GM23338 (cell line): ENCODE data around the gene PWP2.

Experiments used
- CTCF ChIP-seq, 2 experiments: fragments of 200-600 bp in 1 of 2; sonication (generic) in 1 of 2; conservative IDR thresholded peaks; 2 replicates each; pipeline versions ENCODE4 v1.5.1 to v1.6.1; 2016 to 2017; ENCODE audit warnings: antibody characterized with exemption in 2 of 2, low read depth in 2 of 2, mild to moderate bottlenecking in 2 of 2, moderate library complexity in 1 of 2
- EZH2 ChIP-seq: fragments of 200-600 bp; sonication (generic); IDR thresholded peaks from one replicate; pipeline ENCODE4 v1.8.0; 2017; ENCODE audit warnings: antibody characterized with exemption, mild to moderate bottlenecking, low read depth; ENCODE audit not compliant: unreplicated experiment
- EZH2phosphoT487 ChIP-seq: fragments of 200-600 bp; sonication (generic); IDR thresholded peaks from one replicate; pipeline ENCODE4 v1.8.1; 2018; ENCODE audit warnings: antibody characterized with exemption; ENCODE audit not compliant: unreplicated experiment
- POLR2AphosphoS5 ChIP-seq: IDR thresholded peaks from 2 replicates; pipeline ENCODE4 v1.6.1; 2016; ENCODE audit warnings: antibody characterized with exemption, low read depth
- REST ChIP-seq: IDR thresholded peaks from one replicate; pipeline ENCODE4 v1.6.1; 2018; ENCODE audit warnings: antibody characterized with exemption; ENCODE audit not compliant: unreplicated experiment
- ZNF114 ChIP-seq: fragments of 250-450 bp; sonication (Bioruptor Pico); IDR thresholded peaks from 2 replicates; pipeline ENCODE4 v1.5.0; 2020; ENCODE audit warnings: mild to moderate bottlenecking, moderate library complexity
- ZNF331 ChIP-seq: fragments of 250-450 bp; sonication (Bioruptor Pico); IDR thresholded peaks from 2 replicates; pipeline ENCODE4 v1.5.0; 2020; ENCODE audit warnings: low read depth, mild to moderate bottlenecking, moderate library complexity

- TF ChIP-seq EZH2 (no peak), POLR2AphosphoS5 (no peak), CTCF (conservative IDR thresholded peaks at IDR 0.05; ENCODE audit: low read depth in 2 of 2) (no peak), EZH2phosphoT487 (no peak), REST (no peak), ZNF331 (CRISPR knock-in tag) (no peak), ZNF114 (CRISPR knock-in tag) (no peak)
Observed at GRCh38 chr21:44074315-44074958, 32.8 kb upstream of the PWP2 start.
